Mesendoderm (in vitro differentiated cells): ENCODE measurements around the gene TENT5C.

Experiments
- DNase-seq: peaks from one replicate; pipeline ENCODE4 v3.0.0; 2013
- H2AK5ac ChIP-seq: 2 replicates; pipeline ENCODE4 v1.6.1; 2013; ENCODE audit warnings: low read length, inconsistent platforms
- H2BK120ac ChIP-seq: 2 replicates; pipeline ENCODE4 v1.6.1; 2013; ENCODE audit warnings: low read depth, mild to moderate bottlenecking, low read length, moderate library complexity, mixed read lengths
- H2BK15ac ChIP-seq: replicated peaks from 2 replicates; pipeline ENCODE4 v1.6.1; 2013; ENCODE audit warnings: low read depth, mild to moderate bottlenecking, moderate library complexity
- H2BK5ac ChIP-seq: 2 replicates; pipeline ENCODE4 v1.6.1; 2013; ENCODE audit warnings: low read length, inconsistent platforms
- H3K18ac ChIP-seq: 2 replicates; pipeline ENCODE4 v1.6.1; 2013; ENCODE audit warnings: mild to moderate bottlenecking, low read length, mixed read lengths
- H3K23ac ChIP-seq: one replicate; pipeline ENCODE4 v1.6.1; 2013; ENCODE audit warnings: low read length
- H3K27ac ChIP-seq: 2 replicates; pipeline ENCODE4 v1.5.1; 2013; ENCODE audit warnings: low read depth, mild to moderate bottlenecking, inconsistent platforms, low read length, moderate library complexity
- H3K27me3 ChIP-seq: 2 replicates; pipeline ENCODE4 v1.6.1; 2013; ENCODE audit warnings: low read length, control low read depth, mild to moderate bottlenecking, inconsistent platforms; ENCODE audit not compliant: insufficient read depth, poor library complexity
- H3K36me3 ChIP-seq: 2 replicates; pipeline ENCODE4 v1.6.1; 2013; ENCODE audit warnings: low read length, inconsistent platforms; ENCODE audit not compliant: control insufficient read depth, insufficient read depth
- H3K4ac ChIP-seq: one replicate; pipeline ENCODE4 v1.6.1; 2013; ENCODE audit warnings: low read depth, mild to moderate bottlenecking, low read length, moderate library complexity
- H3K4me1 ChIP-seq: 2 replicates; pipeline ENCODE4 v1.6.1; 2013; ENCODE audit warnings: low read depth, low read length, inconsistent platforms; ENCODE audit not compliant: control insufficient read depth
- H3K4me2 ChIP-seq: 2 replicates; pipeline ENCODE4 v1.6.1; 2013; ENCODE audit warnings: low read length
- H3K4me3 ChIP-seq: 2 replicates; pipeline ENCODE4 v1.5.1; 2013; ENCODE audit warnings: mild to moderate bottlenecking, low read length
- H3K56ac ChIP-seq: one replicate; pipeline ENCODE4 v1.6.1; 2013; ENCODE audit warnings: low read length
- H3K79me1 ChIP-seq: 2 replicates; pipeline ENCODE4 v1.6.1; 2013; ENCODE audit warnings: low read length, inconsistent platforms
- H3K79me2 ChIP-seq: 2 replicates; pipeline ENCODE4 v1.6.1; 2013; ENCODE audit warnings: mild to moderate bottlenecking, low read length; ENCODE audit not compliant: control insufficient read depth, insufficient read depth
- H3K9ac ChIP-seq: 2 replicates; pipeline ENCODE4 v1.6.1; 2013; ENCODE audit warnings: low read length, inconsistent platforms
- H4K5ac ChIP-seq: one replicate; pipeline ENCODE4 v1.6.1; 2013; ENCODE audit warnings: low read length
- H4K8ac ChIP-seq: one replicate; pipeline ENCODE4 v1.6.1; 2013; ENCODE audit warnings: low read depth, mild to moderate bottlenecking, control low read depth, low read length, moderate library complexity
- WGBS: extraction: QIAGEN DNeasy Blood & Tissue Kit; methylation state at CpG from one replicate; pipeline ENCODE4 v1.1.7; 2013; ENCODE audit warnings: low lambda C conversion rate, missing lambda C conversion rate; ENCODE audit not compliant: insufficient coverage; ENCODE audit errors: extremely low coverage; 5-methylcytosine and 5-hydroxymethylcytosine counted together

TENT5C gene

GRCh38 chr1:117643601-117644000 lies 37.8 kb downstream of the TENT5C start:
- H2BK15ac ChIP-seq: no peak overlapping the region
- H3K27ac ChIP-seq: no peak overlapping the region
- H3K4me1 ChIP-seq: no peaks in the 10 kb centered on the region
- no peaks in the 10 kb centered on the region for H3K27me3 ChIP-seq
- no peaks in the 10 kb centered on the region for H3K79me1 ChIP-seq
- no peak overlapping the region for H3K18ac ChIP-seq
- no CpG with 5 or more reads among the region's 2 CpGs for WGBS
- no peak overlapping the region for H2AK5ac ChIP-seq
- H3K79me2 ChIP-seq: no peaks in the 10 kb centered on the region
- H4K5ac ChIP-seq: no peak overlapping the region
- H3K56ac ChIP-seq: no peak overlapping the region
- H3K4me2 ChIP-seq: no peak overlapping the region
- H3K36me3 ChIP-seq: no peaks in the 10 kb centered on the region
- H2BK120ac ChIP-seq: no peak overlapping the region
- no peak overlapping the region for H3K23ac ChIP-seq
- H4K8ac ChIP-seq: no peak overlapping the region
- no peak overlapping the region for H2BK5ac ChIP-seq
- no peak overlapping the region for H3K4me3 ChIP-seq
- DNase-seq: no peak
- no peak overlapping the region for H3K9ac ChIP-seq
- H3K4ac ChIP-seq: no peak overlapping the region

GRCh38 chr1:117644696-117645311 lies 39.0 kb downstream of the TENT5C start:
- Histone ChIP-seq H2BK5ac (no peak overlapping the region), H4K5ac (no peak overlapping the region), H3K36me3 (no peaks in the 10 kb centered on the region), H3K4me2 (no peak overlapping the region), H3K79me2 (no peaks in the 10 kb centered on the region), H3K4ac (no peak overlapping the region), H3K4me1 (no peaks in the 10 kb centered on the region), H3K27ac (no peak overlapping the region), H3K79me1 (no peaks in the 10 kb centered on the region), H3K27me3 (no peaks in the 10 kb centered on the region), H3K56ac (no peak overlapping the region), H3K23ac (no peak overlapping the region), H2BK120ac (no peak overlapping the region), H2AK5ac (no peak overlapping the region), H3K18ac (no peak overlapping the region), H4K8ac (no peak overlapping the region), H3K4me3 (no peak overlapping the region), H3K9ac (no peak overlapping the region), H2BK15ac (no peak overlapping the region)
- WGBS: no CpG with 5 or more reads among the region's 3 CpGs
- DNase-seq: no peak

GRCh38 chr1:117645343-117645742 lies 39.5 kb downstream of the TENT5C start:
- Histone ChIP-seq H2BK5ac (no peak overlapping the region), H3K23ac (no peak overlapping the region), H3K79me1 (no peaks in the 10 kb centered on the region), H3K27ac (no peak overlapping the region), H3K9ac (no peak overlapping the region), H4K5ac (no peak overlapping the region), H3K56ac (no peak overlapping the region), H3K79me2 (no peaks in the 10 kb centered on the region), H3K18ac (no peak overlapping the region), H3K27me3 (no peaks in the 10 kb centered on the region), H3K4me2 (no peak overlapping the region), H3K4ac (no peak overlapping the region), H3K4me1 (no peaks in the 10 kb centered on the region), H3K36me3 (no peaks in the 10 kb centered on the region), H3K4me3 (no peak overlapping the region), H2AK5ac (no peak overlapping the region), H2BK15ac (no peak overlapping the region), H4K8ac (no peak overlapping the region), H2BK120ac (no peak overlapping the region)
- no peak for DNase-seq
- WGBS: no CpG with 5 or more reads among the region's 4 CpGs

- Histone ChIP-seq H3K27ac (no peak overlapping the region), H3K4me2 (no peak overlapping the region), H3K36me3 (no peaks in the 10 kb centered on the region), H2BK15ac (no peak overlapping the region), H3K9ac (no peak overlapping the region), H3K79me2 (no peaks in the 10 kb centered on the region), H3K4me3 (no peak overlapping the region), H2AK5ac (no peak overlapping the region), H3K79me1 (no peaks in the 10 kb centered on the region), H3K27me3 (no peaks in the 10 kb centered on the region), H3K4ac (no peak overlapping the region), H3K56ac (no peak overlapping the region), H3K4me1 (no peaks in the 10 kb centered on the region), H3K18ac (no peak overlapping the region), H4K5ac (no peak overlapping the region), H4K8ac (no peak overlapping the region), H2BK5ac (no peak overlapping the region), H2BK120ac (no peak overlapping the region), H3K23ac (no peak overlapping the region)
- DNase-seq: no peak
- no CpG with 5 or more reads among the region's 10 CpGs for WGBS
Measured at GRCh38 chr1:117646007-117646811, 40.4 kb downstream of the TENT5C start.

GRCh38 chr1:117646956-117647355 lies 41.1 kb downstream of the TENT5C start:
- Histone ChIP-seq H3K27ac (no peak overlapping the region), H2AK5ac (no peak overlapping the region), H3K4me2 (no peak overlapping the region), H4K5ac (no peak overlapping the region), H3K4me3 (no peak overlapping the region), H3K27me3 (no peaks in the 10 kb centered on the region), H3K36me3 (no peaks in the 10 kb centered on the region), H4K8ac (no peak overlapping the region), H3K56ac (no peak overlapping the region), H3K4ac (no peak overlapping the region), H3K9ac (no peak overlapping the region), H2BK15ac (no peak overlapping the region), H2BK5ac (no peak overlapping the region), H3K23ac (no peak overlapping the region), H3K79me2 (no peaks in the 10 kb centered on the region), H3K79me1 (no peaks in the 10 kb centered on the region), H2BK120ac (no peak overlapping the region), H3K18ac (no peak overlapping the region), H3K4me1 (no peaks in the 10 kb centered on the region)
- WGBS: no CpG with 5 or more reads among the region's 12 CpGs
- no peak for DNase-seq
